Left ventricle myocardium superior (tissue), 1 donor: ENCODE results near the gene MGMT. TPM values are rescaled to one million over a fixed set of nuclear protein-coding genes. Genes with fewer than 3 reads are reported as not detected.

Source experiments
- ATAC-seq: fragments of 200-7000 bp; cut with Tn5 transposase; one replicate; pipeline ENCODE4 v1.9.1; 2020; ENCODE audit warnings: mild to moderate bottlenecking, moderate library complexity
- DNase-seq: peaks from one replicate; pipeline ENCODE4 v3.0.0-alpha.2; 2020
- intact Hi-C: fragments of 100-400 bp; cut with micrococcal nuclease; formaldehyde crosslinking; loops from one replicate; pipeline ENCODE4 v1.11.0; 2022
- total RNA-seq: library from RNA; stranded (reverse); fragmentation: NEBNext Ultra II Directional; extraction: Animal tissue kit (Norgen Biotek cat#: 25700); gene quantifications from one replicate; pipeline ENCODE4 v1.2.1, GENCODE V29; 2021
- donor health status: DM: no; HTN: yes; CAD: no; lungs with severe emphysema.

Gene MGMT
- total RNA-seq, 1 donor from 2014 or later = 16.7 TPM

- intact Hi-C loops = no loop called here
- ATAC-seq (no peak), DNase-seq (no peak)
Measured at GRCh38 chr10:129483430-129484010, 16.5 kb downstream of the MGMT start.

DNA sequence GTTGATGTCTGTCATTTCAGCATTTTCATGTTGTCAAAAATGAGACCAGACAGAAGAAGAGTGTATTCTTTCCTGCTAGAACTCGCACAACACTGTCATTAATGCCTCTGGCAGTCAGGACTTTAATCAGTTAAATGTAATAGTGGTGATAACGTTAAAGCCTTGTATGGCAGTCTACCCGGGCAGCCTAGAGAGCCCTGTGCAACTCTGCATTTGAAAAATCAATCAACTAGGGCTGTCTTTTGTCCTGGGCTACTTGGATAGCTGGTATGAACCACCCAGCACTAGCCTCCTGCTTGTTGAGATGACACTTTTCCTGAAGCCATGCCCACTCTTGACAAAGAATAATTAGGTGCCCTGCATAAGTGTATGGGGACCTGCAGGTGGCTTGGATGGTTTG is 19.8 kb downstream of the MGMT start:
- intact Hi-C loops = no loop called here
- ATAC-seq = no peak
- no peak for DNase-seq

DNA sequence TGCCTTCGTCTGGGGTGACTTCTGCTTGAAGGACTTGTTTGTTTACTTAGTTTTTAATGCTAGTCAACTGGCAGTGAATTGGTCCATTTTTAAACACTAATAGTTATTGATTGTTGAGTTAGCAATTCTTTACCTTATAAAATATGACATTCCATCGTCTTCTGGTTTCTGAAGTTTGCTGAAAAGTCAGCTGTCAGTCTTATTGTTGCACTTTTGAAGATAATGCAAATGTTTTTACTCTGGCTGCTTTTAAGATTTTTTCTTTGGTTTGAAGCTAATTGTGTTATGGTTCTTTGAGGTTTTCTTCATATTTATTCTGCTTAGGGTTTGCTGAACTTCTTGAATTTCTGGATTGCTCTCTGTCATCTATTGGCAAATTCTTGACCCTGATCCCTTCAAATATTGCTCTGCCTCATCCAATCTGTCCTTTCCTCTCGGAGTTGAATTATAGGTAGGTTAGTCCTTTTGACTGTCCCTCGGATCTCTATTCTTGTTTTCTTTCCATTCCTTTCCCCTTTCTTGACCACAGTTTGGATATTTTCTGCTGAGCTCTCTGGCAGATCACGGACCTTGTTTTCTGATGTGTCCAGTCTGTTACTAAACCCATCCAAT is 24.2 kb downstream of the MGMT start:
- intact Hi-C loops = no loop called here
- ATAC-seq (no peak), DNase-seq (no peak)

DNA sequence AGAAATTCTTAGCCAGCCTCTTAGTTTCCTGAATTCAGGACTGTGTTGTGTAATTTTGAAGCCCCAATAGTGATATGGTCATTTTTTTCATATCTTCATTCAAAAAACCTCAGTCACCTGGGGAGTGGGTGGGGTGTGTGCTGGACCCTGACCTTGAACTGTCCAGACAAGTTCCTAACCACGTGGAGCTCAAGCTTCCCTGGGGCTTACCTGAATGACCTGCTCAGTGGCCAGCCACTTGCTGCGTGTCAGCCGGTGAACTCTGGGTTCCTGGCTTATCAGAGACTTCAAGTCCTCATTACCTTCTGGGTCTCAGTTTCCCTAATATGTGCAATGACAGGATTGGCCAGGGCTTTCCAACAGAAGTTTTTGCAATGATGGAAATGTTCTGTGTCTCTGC is 27.1 kb downstream of the MGMT start:
- DNase-seq (no peak), ATAC-seq (no peak)
- intact Hi-C loops = no loop called here

- intact Hi-C loops = no loop called here
- DNase-seq (no peak), ATAC-seq (no peak)
Measured at GRCh38 chr10:129494740-129495139, 27.7 kb downstream of the MGMT start.

GRCh38 chr10:129495256-129495655 is 28.2 kb downstream of the MGMT start:
- ATAC-seq (no peak), DNase-seq (no peak)
- intact Hi-C loops = no loop called here

DNA sequence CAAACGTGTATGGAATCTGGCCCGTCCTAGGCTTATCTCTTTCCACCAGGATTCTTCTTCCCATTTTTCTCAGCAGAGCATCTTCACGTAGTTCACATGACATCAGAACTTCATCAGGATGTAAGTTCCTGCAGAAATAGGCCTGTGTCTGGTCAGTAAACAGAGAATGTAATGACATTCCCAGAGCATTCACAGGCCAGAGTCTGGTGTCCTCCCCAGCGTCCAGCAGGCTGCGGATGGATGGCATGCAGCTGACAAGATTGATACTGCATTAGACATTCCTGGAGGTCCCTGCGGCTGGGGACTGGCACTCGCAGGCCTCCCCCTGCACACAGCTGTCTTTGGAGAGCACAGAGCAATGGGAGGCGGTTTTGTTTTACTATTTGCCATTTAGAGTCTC is 28.7 kb downstream of the MGMT start:
- ATAC-seq = peak; percentile 31
- no peak for DNase-seq
- intact Hi-C loops = no loop called here

DNA sequence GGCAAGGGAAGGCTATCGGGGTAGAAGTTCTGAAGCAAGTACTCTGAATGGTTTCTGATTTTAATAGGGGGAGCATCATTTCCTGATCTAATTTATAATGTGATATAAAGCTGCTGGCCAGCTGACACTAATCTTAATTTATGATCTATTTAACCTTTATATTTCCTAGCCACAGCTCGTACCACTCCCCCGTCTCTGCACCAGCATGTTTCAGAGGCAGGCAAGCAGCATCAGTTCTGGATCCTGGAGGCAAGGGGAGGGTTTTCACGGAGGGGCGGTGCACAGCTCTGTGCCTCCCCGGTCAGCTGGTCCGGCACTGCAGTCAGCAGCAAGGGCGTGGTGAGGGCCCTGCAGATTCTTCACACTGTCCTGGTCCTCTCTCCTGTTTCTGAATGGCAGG is 30.0 kb downstream of the MGMT start:
- ATAC-seq = no peak
- intact Hi-C loops = no loop called here
- DNase-seq = no peak

- intact Hi-C loops = no loop called here
- ATAC-seq (no peak), DNase-seq (no peak)
Measured at GRCh38 chr10:129498680-129499079, 31.6 kb downstream of the MGMT start.

DNA sequence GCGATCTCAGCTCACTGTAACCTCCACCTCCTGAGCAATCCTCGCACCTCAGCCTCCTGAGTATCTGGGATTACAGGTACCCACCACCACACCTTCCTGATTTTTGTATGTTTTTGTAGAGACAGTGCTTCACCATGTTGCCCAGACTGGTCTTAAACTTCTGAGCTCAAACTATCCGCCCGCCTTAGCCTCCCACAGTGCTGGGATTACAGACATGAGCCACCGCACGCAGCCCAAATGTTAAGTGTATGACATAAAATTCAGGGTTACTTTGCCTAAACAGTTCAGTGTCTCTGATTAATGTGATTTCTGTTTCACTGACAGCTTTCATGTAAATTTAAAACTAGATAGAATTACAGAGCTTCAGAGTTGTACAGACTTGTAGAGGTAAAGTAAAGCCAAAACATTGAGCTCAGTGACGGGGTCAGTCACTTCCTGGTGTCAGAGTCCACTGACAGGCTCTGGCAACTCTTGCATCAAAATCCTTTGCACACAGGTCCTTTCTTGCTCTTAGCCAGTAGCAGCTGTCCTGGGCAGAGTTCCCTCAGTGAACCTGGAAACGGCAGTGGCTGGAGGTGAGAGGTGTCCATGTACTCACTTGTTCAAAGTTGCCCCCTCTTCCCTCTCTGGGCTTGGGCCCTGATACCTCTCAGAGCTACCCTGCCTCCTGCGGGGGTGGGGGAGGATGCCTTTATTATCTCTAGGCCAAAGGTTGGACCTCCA is 33.7 kb downstream of the MGMT start:
- intact Hi-C loops = no loop called here
- ATAC-seq (no peak), DNase-seq (no peak)

DNA sequence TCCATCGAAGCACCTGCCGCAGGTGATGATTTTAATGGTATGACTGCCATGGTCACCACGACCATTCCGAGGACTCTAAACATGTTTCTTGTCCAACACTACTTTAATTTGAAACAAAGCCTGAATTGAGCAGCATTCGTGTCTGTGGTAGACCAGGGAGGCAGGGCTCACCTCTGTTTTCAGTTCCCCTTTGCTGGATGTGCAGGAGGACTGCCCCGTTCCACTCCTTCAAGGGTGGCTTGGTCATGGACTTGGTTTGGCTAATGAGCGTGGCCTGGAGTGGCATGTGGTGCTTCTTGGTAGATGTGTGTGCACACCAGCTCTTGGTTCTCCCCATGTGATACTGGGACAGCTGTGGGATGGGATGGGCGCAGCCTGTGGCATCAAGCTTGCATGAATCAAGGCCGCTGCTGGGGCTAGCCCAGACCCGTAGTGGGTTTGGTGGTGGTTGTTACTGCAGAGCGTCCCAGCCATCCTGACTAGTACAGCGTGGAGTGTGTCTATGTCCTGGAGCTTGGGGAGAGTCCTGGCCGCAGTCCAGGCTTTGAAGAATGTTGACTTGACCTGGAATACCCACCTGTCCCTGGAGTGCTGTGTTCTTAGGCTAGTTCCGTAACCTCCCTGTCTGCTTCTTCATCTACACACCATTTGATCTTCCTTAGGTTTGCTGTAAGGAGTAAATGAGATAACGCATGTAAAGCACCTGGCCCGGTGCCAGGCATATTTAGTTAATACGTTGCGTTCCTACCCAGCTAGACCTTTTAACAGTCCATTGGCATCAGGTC is 34.8 kb downstream of the MGMT start:
- intact Hi-C loops = no loop called here
- DNase-seq (no peak), ATAC-seq (no peak)

- intact Hi-C loops = no loop called here
- DNase-seq (no peak), ATAC-seq (no peak)
Measured at GRCh38 chr10:129502448-129502847, 35.4 kb downstream of the MGMT start.

- DNase-seq (no peak), ATAC-seq (no peak)
- intact Hi-C loops = no loop called here
Measured at GRCh38 chr10:129505500-129506075, 38.5 kb downstream of the MGMT start.

DNA sequence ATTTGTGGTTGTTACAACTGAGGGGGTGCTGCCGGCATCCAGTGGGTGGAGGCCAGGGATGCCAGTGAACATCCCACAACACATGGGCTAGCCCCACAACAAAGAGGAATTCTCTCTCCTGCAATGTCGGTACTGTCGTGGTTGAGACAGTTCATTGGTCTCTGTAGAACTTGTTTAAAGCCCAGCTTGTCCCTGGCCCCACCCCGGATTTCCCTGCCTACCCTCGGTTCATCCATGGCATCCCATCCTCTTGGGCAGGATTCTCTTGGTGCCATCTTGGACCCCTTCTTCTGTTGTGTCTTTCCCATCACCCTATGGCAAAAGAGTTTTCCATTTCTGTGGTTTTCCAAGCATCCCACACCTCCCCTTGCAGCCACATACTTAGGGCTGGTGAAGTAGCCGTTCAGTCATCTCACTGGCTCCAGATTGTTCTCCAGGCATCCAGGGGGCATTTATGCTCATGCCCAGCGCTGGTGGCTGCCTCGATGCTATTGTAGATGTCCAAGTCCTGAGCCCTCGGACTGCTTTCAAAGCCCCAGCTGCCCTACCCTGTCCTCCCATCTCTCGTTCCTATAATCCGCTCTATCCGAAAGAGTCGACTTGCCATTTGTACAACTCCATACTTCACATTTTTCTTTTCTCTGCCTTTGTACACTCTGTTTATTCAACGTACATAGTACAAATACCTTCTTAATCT is 39.2 kb downstream of the MGMT start:
- DNase-seq (no peak), ATAC-seq (no peak)
- intact Hi-C loops = no loop called here

DNA sequence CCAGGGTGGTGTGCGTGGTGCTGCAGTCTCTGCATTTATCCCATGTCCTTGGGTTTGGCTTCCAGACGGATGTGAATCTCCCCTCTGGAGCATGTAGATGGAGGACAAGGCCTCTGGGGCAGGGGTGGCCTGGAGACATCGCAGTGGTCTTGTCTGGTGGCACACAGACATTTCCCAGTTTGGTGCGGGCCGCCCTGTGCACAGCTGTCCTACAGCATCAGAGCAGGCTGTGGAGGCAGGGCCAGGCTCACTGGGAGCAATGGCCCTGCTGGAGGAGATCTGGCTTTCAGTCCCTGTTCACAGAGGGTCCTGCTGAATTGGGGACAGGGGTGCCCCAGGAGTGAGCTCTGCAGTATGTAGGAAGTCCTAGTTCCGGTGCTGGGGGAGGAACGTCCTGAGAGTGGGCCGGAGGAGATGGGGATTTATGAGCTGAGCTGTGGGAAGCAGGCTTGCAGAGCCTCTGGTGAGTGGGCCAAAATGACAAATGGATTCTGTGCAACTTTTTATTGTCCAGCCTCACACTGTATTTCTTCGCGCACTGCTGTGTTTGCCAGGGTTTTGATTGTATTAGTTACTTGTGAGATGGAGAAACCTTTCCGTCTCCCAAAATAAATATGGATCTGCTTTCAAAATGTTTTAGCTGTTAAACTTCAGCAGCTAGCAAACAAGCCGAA is 40.3 kb downstream of the MGMT start:
- no peak for DNase-seq
- no peak for ATAC-seq
- intact Hi-C loops = no loop called here

- intact Hi-C loops = no loop called here
- DNase-seq = no peak
- no peak for ATAC-seq
Measured at GRCh38 chr10:129509155-129509554, 42.1 kb downstream of the MGMT start.

DNA sequence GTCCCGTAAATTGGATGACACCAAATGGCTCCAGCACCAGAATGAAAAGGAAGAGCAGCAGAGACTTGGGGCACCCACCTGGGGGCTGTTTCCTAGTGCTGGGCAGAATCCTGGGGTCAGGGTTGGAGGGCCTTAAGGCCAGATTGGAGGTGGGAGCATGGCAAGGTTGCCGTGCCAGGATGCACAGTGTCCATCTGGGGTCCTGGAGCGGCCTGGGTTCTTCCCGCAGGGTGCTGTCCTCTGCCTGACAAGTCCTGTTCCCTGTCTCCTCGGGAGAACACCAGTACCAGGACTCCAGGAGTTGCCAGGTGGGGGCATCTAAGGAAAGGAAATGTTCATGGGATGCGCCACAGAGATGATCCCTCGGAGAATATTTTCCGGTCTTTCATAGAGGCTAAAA is 42.8 kb downstream of the MGMT start:
- DNase-seq (no peak), ATAC-seq (no peak)
- intact Hi-C loops = no loop called here

DNA sequence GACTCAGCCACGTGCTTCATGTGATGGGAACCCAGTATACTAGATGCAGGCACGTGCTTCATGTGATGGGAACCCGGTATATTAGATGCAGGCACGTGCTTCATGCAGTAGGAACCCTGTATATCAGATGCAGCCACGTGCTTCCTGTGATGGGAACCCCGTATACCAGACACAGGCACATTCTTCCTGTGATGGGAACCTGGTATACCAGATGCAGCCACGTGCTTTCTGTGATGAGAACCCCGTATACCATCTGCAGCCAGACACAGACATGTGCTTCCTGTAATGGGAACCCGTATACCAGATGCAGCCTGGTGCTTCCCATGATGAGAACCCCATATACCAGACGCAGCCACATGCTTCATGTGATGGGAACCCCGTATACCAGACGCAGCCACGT is 44.0 kb downstream of the MGMT start:
- ATAC-seq (no peak), DNase-seq (no peak)
- intact Hi-C loops = no loop called here

DNA sequence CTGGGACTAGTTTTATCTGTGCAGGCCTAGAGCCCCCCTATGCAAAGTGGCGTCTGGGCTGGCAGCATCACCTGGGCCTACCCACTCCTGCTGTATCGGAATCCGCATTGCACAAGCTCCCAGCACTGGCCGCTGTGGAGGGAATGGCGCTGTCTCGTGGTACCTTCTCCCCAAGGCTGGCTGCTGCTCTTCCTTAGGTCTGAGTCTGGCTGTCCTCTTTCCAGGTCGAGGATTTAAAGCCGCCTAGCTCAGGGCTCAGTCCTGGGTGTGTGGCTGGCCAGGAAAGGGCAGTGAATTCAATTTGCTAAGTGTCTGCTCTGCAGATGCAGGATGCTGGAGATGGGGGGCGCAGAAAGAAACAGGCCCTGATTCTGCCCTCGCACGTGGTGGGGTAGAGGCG is 44.7 kb downstream of the MGMT start:
- ATAC-seq = no peak
- no peak for DNase-seq
- intact Hi-C loops = no loop called here
